8988T (cell line): ENCODE results near the gene PSMB9.

Experiments
- DNase-seq: peaks from one replicate; pipeline ENCODE4 v3.0.0; 2011

PSMB9 gene

DNA sequence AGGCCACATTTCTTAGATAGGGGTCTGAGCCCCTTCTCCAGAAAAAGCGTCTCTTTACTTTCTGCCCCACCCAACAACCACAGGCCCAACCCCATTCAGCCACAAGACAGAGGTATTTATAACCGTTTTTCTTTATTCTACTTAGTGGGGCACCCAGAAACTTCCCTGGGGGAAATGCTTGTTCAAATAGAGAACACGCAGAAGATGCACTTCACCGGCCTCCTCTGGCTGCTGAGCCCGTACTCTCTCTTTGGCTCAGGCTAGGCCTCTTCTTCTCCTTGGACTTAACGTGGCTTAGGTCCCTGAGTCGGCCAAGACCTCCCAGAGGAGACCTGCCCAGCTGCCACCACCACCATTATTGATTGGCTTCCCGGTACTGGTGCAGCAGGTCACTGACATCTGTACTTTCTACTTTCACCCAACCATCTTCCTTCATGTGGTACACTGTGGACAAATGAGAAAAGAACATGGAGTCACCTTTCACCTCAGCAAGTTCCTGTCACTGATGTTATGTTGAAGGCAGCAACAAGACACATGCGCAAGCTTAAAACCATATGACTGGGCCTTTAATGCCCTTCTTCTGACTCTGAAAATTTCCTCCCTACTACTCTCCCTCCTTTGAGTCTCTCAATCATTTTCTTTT lies 13.3 kb upstream of the PSMB9 start:
- no peak for DNase-seq

- DNase-seq: no peak
Observed at GRCh38 chr6:32842021-32842650, 11.9 kb upstream of the PSMB9 start.

- DNase-seq: no peak
Observed at GRCh38 chr6:32842690-32843089, 11.3 kb upstream of the PSMB9 start.

- no peak for DNase-seq
Observed at GRCh38 chr6:32843331-32843978, 10.5 kb upstream of the PSMB9 start.

DNA sequence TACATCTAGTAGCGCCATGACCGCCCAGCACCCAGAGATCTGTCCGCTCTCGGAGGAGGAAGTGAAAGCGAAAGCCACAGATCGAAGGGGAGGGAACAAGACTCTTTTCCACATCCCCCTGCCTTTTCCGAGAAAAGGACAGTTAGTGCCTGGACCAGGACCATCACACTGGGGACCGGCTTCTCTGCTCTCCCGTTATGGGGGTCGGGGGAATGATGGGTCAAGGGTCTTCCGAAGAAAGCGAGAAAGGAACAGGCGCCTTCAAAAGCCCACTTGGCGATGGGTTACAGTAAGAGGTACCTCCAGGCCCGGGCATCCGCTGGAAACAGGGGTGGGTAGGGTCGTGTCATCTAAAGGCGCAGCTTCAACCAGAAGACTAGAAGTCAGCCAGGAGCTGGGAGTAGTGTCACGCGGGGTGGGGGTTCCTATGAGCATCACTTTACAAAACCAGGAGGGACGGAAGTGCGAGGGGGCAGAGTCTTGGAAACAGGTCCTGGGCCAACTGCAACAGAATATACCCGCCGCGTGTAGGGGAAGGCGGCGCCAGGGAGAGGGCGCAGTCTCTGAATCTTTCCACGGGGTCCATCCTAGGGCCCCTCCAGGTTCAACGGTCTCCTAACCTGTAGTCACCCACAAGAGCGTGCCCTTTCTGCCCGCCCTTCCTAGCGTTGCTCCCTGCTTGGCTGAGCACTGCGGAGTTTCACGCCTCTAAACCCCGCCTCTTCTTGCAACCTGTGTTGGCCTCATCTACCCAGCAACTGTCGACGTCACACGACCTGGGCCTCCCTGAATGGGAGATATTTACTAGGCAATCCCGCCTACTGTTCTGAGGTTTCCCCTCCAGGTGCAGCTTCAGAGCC lies 9.8 kb upstream of the PSMB9 start, which contains the start of gene PSMB8:
Gene PSMB8 (minus strand): TSS at position 69 of the 860 bp plus-strand sequence. CDS start 51 bp downstream, at position 18.
- peak; percentile 73 for DNase-seq

DNA sequence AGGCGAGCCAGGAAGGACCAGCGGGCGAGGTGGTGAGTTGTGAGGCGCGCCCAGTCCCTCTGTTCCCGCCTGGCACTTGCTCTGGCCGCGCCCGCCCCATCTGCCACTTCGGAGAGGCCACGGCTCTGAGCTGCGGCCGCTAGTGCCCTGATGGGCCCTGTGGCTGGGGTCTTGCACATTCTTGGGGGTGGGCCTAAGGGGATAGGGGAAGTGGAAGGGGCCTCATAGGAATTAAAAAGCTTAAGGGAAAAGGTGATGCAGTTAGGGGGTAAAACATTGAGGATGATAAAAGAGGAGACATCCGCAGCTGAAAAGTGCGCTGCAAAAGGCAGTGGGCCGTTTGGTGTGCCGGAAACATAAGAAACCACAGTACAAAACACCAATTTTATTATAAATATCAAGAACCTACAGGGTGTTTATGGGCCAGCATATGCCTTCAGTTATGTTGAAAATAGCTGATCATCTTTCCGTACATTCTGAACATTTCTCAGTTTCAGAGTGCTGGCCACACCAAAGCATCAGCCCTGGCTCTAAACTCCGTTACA lies 9.1 kb upstream of the PSMB9 start:
- DNase-seq: no peak

- DNase-seq: no peak
Observed at GRCh38 chr6:32845384-32845884, 8.6 kb upstream of the PSMB9 start.

DNA sequence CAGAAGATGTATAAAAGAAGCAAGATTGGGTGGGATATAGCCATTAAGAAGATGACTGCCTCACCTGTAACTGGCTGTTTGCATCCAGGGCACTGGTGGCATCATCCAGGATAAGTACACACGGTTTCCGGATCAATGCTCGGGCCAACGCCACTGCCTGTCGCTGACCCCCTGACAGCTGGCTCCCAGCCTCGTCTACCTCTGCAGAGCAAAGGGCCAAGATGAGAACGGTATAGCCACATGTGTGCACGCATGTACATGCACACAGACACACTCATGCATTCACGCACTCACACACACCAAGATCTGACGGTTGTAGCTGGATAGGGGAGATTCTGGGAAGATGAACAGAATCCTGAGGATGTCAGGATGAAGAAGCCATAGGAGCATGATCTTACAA lies 7.0 kb upstream of the PSMB9 start:
- no peak for DNase-seq

- DNase-seq: no peak
Observed at GRCh38 chr6:32847795-32848194, 6.2 kb upstream of the PSMB9 start.

GRCh38 chr6:32849126-32849525 lies 4.9 kb upstream of the PSMB9 start:
- no peak for DNase-seq

GRCh38 chr6:32851025-32851424 lies 3.0 kb upstream of the PSMB9 start:
- DNase-seq: no peak

- DNase-seq: no peak
Observed at GRCh38 chr6:32852018-32852843, 1.8 kb upstream of the PSMB9 start.

DNA sequence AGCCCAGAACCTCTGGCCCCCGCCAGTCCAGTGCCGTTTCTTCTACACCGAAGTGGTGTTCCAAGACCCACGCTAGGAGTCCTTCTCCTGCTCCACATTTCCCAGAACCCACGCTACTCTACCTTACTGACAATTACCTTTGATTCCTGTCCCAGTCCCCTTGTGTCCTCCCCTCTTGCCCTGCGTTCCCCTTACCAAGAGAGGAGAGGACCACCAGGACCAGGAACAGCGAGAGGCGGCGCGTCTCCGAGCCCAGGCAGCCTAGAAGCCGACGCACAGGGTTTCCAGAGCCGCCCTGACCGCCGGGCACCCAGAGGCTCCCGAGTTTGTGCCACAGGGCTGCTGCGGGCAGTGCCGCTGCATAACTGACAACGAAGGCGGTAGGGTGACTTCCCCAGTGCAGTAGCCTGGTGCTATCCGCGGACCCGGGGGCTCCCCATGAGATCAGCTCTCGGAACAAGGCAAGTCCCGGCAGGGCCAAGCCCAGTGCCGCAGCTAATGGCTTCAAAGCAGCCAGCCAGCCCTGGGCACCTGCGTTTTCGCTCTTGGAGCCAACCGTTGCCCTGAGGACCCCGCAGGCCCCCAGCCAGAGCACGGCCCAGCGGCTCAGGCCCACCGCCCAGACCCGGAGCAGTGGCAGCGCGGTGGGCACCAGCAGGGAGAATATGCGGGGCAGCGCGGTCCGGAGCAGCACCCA lies 1.0 kb upstream of the PSMB9 start:
- DNase-seq: peak; percentile 34

- peak; percentile 30 for DNase-seq
Observed at GRCh38 chr6:32854376-32855178, 585 bp downstream of the PSMB9 start.

DNA sequence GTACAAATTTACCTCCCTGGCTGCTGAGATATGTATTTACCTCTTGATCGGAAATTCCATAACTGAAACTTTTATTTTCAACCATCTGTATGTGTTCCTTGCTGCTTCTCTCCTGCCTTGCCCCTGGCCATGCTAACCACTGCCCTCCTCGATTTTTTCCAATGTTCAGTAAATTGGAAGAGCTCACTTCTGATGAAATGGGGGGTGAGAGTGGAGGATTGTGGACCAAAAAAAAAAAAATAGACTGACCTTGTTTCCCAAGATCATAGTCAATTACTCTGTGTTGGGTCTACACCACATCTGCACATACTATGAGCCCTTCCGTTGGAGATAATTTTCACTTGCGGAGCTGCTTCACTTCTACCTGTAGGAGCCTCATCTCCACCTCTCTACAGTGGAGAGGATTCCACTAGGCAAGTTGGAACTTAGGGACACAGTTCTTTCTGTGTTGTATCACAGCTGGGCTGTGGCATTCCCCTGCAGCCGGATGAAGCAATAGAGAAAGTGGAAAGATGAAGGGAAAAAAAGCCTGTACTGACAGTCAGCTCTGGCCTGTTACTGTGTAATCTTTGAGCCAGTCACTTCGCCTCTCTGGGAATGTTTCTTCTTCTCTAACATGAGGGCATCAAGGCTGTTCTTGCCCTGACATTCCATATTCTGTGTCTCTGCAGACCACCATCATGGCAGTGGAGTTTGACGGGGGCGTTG lies 1.6 kb downstream of the PSMB9 start:
- no peak for DNase-seq

DNA sequence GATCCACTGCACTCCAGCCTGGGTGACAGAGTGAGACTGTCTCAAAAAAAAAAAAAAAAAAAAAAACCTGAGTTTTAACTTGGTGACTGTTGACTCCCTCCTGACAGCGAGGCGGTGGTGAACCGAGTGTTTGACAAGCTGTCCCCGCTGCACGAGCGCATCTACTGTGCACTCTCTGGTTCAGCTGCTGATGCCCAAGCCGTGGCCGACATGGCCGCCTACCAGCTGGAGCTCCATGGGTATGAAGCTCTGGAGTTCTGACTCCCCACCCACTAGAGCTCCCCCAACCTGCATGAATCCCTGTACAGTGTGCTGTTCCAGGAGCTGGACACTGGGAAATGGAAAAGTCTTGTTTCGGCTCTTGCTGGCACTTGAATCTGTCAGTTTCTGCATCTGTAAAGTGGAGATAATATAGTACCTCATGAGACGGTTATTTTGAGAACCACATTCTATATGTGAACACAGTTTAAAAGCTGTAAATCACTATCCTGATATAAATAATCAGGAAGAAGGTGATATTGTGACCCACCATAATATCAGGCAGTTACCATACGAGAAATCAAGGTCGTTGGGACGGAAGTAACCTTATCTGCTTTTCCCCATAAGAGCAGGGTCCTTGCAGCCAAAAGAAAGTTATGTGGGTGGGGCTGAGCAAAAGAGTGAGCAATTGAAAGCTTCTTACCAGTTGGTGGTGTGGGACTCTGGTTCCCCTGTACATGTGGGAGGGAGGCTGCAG lies 3.3 kb downstream of the PSMB9 start:
- DNase-seq: no peak

DNA sequence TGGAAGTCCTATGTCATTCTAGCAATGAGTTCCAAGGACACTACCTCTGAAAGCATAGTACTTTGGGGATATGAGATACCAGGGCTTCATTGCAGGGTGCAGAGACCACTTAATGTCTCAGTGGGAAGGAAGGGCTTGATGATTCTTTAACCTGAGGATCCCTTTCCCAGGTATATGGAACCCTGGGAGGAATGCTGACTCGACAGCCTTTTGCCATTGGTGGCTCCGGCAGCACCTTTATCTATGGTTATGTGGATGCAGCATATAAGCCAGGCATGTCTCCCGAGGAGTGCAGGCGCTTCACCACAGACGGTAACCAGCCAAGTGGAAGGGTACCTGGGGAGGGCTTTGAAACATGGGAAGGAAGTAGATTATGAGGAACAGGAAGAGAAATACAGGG lies 4.2 kb downstream of the PSMB9 start:
- DNase-seq: no peak

DNA sequence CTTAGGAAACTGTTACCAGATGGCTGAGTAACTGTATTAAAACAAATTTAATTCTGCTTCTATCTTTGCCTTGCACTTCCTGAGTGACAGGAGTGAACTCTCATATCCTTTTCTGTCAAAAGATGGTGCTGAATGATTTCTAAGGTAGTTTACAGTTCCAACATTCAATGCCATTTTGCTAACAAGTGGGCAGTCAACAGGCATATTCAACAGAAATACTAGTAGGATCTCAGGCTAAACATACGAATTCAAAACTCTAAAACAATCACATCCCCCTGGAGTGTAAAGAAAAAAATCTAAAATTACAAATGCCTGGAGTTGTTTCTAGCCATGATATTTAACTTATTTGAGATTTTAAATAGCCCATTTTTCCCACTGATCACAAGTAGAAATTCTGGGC lies 6.7 kb downstream of the PSMB9 start:
- no peak for DNase-seq

DNA sequence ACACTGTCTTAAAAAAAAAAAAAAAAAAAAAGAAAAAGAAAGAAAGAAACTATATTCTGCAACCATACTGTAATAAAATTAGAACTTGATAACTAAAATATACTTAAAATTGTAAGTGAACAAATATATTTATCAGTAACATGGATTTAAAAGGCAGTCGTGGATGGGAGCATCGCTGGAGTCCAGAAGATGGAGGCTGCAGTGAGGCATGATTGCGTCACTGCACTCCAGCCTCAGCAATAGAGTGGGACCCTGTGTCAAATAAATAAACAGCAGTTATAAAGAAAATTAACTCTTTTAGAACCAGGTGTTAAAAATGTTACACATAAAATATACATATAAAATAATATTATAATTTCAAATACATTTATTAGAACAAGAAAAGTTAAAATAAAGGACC lies 8.7 kb downstream of the PSMB9 start:
- DNase-seq: no peak
